Neural cell (in vitro differentiated cells): ENCODE results near the gene PFN2. TPM values are rescaled to one million over a fixed set of nuclear protein-coding genes. Genes with fewer than 3 reads are reported as not detected.
"Not testable (repeated sequence)": the region's sequence is repeated elsewhere in the genome, so short reads cannot be mapped to it uniquely, and the experiment has no call there.

Experiments
- H2AFZ ChIP-seq: fragments of 200-600, 300-800 bp; sonication (generic), shearing (Covaris generic); 2 replicates; pipeline ENCODE4 v1.6.0; 2014; ENCODE audit warnings: low read depth, mild to moderate bottlenecking, antibody characterized with exemption, low read length, moderate library complexity
- H3F3A ChIP-seq: fragments of 200-600 bp; shearing (Covaris generic); 2 replicates; pipeline ENCODE4 v1.6.1; 2016; ENCODE audit warnings: mild to moderate bottlenecking, moderate library complexity, mixed read lengths, antibody characterized with exemption, low read length; ENCODE audit not compliant: insufficient read depth, poor library complexity, severe bottlenecking
- H3K27ac ChIP-seq: fragments of 200-600, 300-800 bp; sonication (generic), shearing (Covaris generic); 2 replicates; pipeline ENCODE4 v1.5.1; 2014; ENCODE audit warnings: mild to moderate bottlenecking, low read length, moderate library complexity
- H3K27me3 ChIP-seq: fragments of 300-800, 200-600 bp; sonication (generic), shearing (Covaris generic); 2 replicates; pipeline ENCODE4 v1.6.0; 2014; ENCODE audit warnings: mild to moderate bottlenecking, low read depth, low read length, moderate library complexity; ENCODE audit not compliant: insufficient read depth
- H3K36me3 ChIP-seq: fragments of 300-800, 200-600 bp; sonication (generic), shearing (Covaris generic); 2 replicates; pipeline ENCODE4 v1.5.1; 2014; ENCODE audit warnings: mild to moderate bottlenecking, antibody characterized with exemption, low read length, moderate library complexity; ENCODE audit not compliant: insufficient read depth
- H3K4me2 ChIP-seq: fragments of 300-800, 200-600 bp; sonication (generic), shearing (Covaris generic); 2 replicates; pipeline ENCODE4 v1.6.0; 2014; ENCODE audit warnings: mild to moderate bottlenecking, low read length
- H3K4me3 ChIP-seq: fragments of 300-800, 200-600 bp; sonication (generic), shearing (Covaris generic); 2 replicates; pipeline ENCODE4 v1.5.1; 2014; ENCODE audit warnings: mild to moderate bottlenecking, low read length, moderate library complexity
- H3K79me2 ChIP-seq: fragments of 200-600 bp; shearing (Covaris generic); replicated peaks from 2 replicates; pipeline ENCODE4 v1.6.0; 2014; ENCODE audit warnings: mild to moderate bottlenecking, low read length, moderate library complexity; ENCODE audit not compliant: insufficient read depth
- H3K9ac ChIP-seq: fragments of 300-800, 200-600 bp; sonication (generic), shearing (Covaris generic); 2 replicates; pipeline ENCODE4 v1.6.1; 2016; ENCODE audit warnings: mild to moderate bottlenecking, low read length, mixed read lengths
- H3K9me2 ChIP-seq: fragments of 200-600 bp; shearing (Covaris generic); 2 replicates; pipeline ENCODE4 v1.6.1; 2016; ENCODE audit warnings: mild to moderate bottlenecking, low read length, mixed read lengths; ENCODE audit not compliant: insufficient read depth
- H3K9me3 ChIP-seq: fragments of 200-600, 300-800 bp; sonication (generic), shearing (Covaris generic); 2 replicates; pipeline ENCODE4 v1.6.1; 2016; ENCODE audit warnings: mild to moderate bottlenecking, mixed run types, low read length, moderate library complexity, mixed read lengths
- H4K20me1 ChIP-seq: fragments of 200-600 bp; shearing (Covaris generic); 2 replicates; pipeline ENCODE4 v1.6.1; 2016; ENCODE audit warnings: mild to moderate bottlenecking, mixed run types; ENCODE audit not compliant: insufficient read depth
- EP300 ChIP-seq: fragments of 450-650 bp; conservative IDR thresholded peaks from 2 replicates; pipeline ENCODE4 v1.6.1; 2014; ENCODE audit warnings: antibody characterized with exemption, mild to moderate bottlenecking, moderate library complexity; ENCODE audit not compliant: poor library complexity, severe bottlenecking
- EZH2 ChIP-seq: fragments of 200-600, 300-800 bp; shearing (Covaris generic), sonication (generic); IDR thresholded peaks from 2 replicates; pipeline ENCODE4 v1.6.1; 2014; ENCODE audit warnings: antibody characterized with exemption, low read length, borderline replicate concordance, mild to moderate bottlenecking; ENCODE audit not compliant: insufficient read depth, poor library complexity, severe bottlenecking
- MXI1 ChIP-seq: fragments of 450-650 bp; conservative IDR thresholded peaks from 2 replicates; pipeline ENCODE4 v1.6.1; 2014; ENCODE audit warnings: antibody characterized with exemption, mild to moderate bottlenecking; ENCODE audit not compliant: poor library complexity, severe bottlenecking
- POLR2AphosphoS5 ChIP-seq: IDR thresholded peaks from 2 replicates; pipeline ENCODE4 v1.6.1; 2012
- RAD21 ChIP-seq: fragments of 450-650 bp; conservative IDR thresholded peaks from 2 replicates; pipeline ENCODE4 v1.6.1; 2014; ENCODE audit warnings: antibody characterized with exemption, mild to moderate bottlenecking, moderate library complexity
- SMC3 ChIP-seq: fragments of 450-650 bp; conservative IDR thresholded peaks from 2 replicates; pipeline ENCODE4 v1.6.1; 2014; ENCODE audit warnings: antibody characterized with exemption, mild to moderate bottlenecking, moderate library complexity; ENCODE audit not compliant: poor library complexity
- TAF1 ChIP-seq: IDR thresholded peaks from 2 replicates; pipeline ENCODE4 v1.6.1; 2012; ENCODE audit warnings: low read depth
- polyA plus RNA-seq: library from polyadenylated mRNA; depleted of rRNA; stranded (reverse); fragments of >200 nt; gene quantifications from 2 replicates; pipeline ENCODE4 v1.2.3, GENCODE V29; 2014
- TF ChIP-seq, protein P1 (sequence below): IDR thresholded peaks from 2 replicates; pipeline ENCODE4 v1.6.1; 2012; ENCODE audit warnings: borderline replicate concordance
- TF ChIP-seq, protein P2 (sequence below): fragments of 450-650 bp; IDR thresholded peaks from 2 replicates; pipeline ENCODE4 v1.5.1; 2014; ENCODE audit warnings: antibody characterized with exemption, mild to moderate bottlenecking, moderate library complexity; ENCODE audit not compliant: poor library complexity, severe bottlenecking

The PFN2 gene
- polyA plus RNA-seq, 1 donor from 2014 or later, result 527 TPM

- no peak overlapping the region for H3K27ac ChIP-seq
Observed at GRCh38 chr3:149947231-149947630, 23.5 kb downstream of the PFN2 start.

DNA sequence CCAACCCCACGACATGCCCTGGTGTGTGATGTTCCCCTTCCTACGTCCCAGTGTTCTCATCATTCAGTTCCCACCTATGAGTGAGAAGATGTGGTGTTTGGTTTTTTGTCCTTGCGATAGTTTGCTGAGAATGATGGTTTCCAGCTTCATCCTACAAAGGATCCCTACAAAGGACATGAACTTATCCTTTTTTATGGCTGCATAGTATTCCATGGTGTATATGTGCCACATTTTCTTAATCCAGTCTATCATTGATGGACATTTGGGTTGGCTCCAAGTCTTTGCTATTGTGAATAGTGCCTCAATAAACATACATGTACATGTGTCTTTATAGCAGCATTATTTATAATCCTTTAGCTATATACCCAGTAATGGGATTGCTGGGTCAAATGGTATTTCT is 26.7 kb downstream of the PFN2 start:
- H3K4me3 ChIP-seq, H3K9me3 ChIP-seq, H2AFZ ChIP-seq, H3K9me2 ChIP-seq, H4K20me1 ChIP-seq, H3K79me2 ChIP-seq, H3K9ac ChIP-seq, H3F3A ChIP-seq, H3K27ac ChIP-seq, H3K27me3 ChIP-seq, H3K36me3 ChIP-seq, H3K4me2 ChIP-seq: not testable (repeated sequence)

More at GRCh38 chr3:149947231-149947630, 23.5 kb downstream of the PFN2 start:
- Histone ChIP-seq H4K20me1 (no peaks in the 10 kb centered on the region), H3K4me2 (no peak overlapping the region), H3K9me2 (no peaks in the 10 kb centered on the region), H3K9me3 (no peaks in the 10 kb centered on the region), H3K27me3 (no peaks in the 10 kb centered on the region), H3K4me3 (no peak overlapping the region), H2AFZ (no peak overlapping the region), H3K36me3 (no peaks in the 10 kb centered on the region), H3F3A (peaks cover 4% of the 10 kb centered on the region), H3K9ac (no peak overlapping the region), H3K79me2 (no peaks in the 10 kb centered on the region)
- TF ChIP-seq TAF1, result no peak
- TF ChIP-seq RAD21, result no peak
- no peak for TF ChIP-seq MXI1
- no peak for TF ChIP-seq EP300

- Histone ChIP-seq H2AFZ (no peak overlapping the region), H3K27me3 (no peaks in the 10 kb centered on the region), H3K27ac (no peak overlapping the region), H3F3A (no peaks in the 10 kb centered on the region), H3K36me3 (no peaks in the 10 kb centered on the region), H4K20me1 (no peaks in the 10 kb centered on the region), H3K4me3 (no peak overlapping the region), H3K79me2 (no peaks in the 10 kb centered on the region), H3K9ac (no peak overlapping the region), H3K9me3 (no peaks in the 10 kb centered on the region), H3K9me2 (no peaks in the 10 kb centered on the region), H3K4me2 (no peak overlapping the region)
- TF ChIP-seq EZH2, result no peak
- no peak for TF ChIP-seq EP300
- TF ChIP-seq RAD21, result no peak
- no peak for TF ChIP-seq MXI1
- TF ChIP-seq POLR2AphosphoS5, result no peak
- no peak for TF ChIP-seq SMC3
- TF ChIP-seq, protein P1, sequence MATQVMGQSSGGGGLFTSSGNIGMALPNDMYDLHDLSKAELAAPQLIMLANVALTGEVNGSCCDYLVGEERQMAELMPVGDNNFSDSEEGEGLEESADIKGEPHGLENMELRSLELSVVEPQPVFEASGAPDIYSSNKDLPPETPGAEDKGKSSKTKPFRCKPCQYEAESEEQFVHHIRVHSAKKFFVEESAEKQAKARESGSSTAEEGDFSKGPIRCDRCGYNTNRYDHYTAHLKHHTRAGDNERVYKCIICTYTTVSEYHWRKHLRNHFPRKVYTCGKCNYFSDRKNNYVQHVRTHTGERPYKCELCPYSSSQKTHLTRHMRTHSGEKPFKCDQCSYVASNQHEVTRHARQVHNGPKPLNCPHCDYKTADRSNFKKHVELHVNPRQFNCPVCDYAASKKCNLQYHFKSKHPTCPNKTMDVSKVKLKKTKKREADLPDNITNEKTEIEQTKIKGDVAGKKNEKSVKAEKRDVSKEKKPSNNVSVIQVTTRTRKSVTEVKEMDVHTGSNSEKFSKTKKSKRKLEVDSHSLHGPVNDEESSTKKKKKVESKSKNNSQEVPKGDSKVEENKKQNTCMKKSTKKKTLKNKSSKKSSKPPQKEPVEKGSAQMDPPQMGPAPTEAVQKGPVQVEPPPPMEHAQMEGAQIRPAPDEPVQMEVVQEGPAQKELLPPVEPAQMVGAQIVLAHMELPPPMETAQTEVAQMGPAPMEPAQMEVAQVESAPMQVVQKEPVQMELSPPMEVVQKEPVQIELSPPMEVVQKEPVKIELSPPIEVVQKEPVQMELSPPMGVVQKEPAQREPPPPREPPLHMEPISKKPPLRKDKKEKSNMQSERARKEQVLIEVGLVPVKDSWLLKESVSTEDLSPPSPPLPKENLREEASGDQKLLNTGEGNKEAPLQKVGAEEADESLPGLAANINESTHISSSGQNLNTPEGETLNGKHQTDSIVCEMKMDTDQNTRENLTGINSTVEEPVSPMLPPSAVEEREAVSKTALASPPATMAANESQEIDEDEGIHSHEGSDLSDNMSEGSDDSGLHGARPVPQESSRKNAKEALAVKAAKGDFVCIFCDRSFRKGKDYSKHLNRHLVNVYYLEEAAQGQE, result no peak
- TF ChIP-seq TAF1, result no peak
- TF ChIP-seq, protein P2, sequence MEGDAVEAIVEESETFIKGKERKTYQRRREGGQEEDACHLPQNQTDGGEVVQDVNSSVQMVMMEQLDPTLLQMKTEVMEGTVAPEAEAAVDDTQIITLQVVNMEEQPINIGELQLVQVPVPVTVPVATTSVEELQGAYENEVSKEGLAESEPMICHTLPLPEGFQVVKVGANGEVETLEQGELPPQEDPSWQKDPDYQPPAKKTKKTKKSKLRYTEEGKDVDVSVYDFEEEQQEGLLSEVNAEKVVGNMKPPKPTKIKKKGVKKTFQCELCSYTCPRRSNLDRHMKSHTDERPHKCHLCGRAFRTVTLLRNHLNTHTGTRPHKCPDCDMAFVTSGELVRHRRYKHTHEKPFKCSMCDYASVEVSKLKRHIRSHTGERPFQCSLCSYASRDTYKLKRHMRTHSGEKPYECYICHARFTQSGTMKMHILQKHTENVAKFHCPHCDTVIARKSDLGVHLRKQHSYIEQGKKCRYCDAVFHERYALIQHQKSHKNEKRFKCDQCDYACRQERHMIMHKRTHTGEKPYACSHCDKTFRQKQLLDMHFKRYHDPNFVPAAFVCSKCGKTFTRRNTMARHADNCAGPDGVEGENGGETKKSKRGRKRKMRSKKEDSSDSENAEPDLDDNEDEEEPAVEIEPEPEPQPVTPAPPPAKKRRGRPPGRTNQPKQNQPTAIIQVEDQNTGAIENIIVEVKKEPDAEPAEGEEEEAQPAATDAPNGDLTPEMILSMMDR, result no peak
Observed at GRCh38 chr3:149942409-149942808, 28.3 kb downstream of the PFN2 start.
